GM12878 (cell line): Measurements from ENCODE around the gene HOXB6.

ENCODE experiments used
- BHLHE40 ChIP-seq, 2 experiments: fragments of 450-650 bp in 1 of 2; IDR thresholded peaks; 2 replicates each; pipeline ENCODE4 v1.6.1; 2011 to 2017; ENCODE audit warnings: low read depth in 2 of 2, borderline replicate concordance in 1 of 2, improper control_type of control experiment in 1 of 2, low read length in 1 of 2, mild to moderate bottlenecking in 1 of 2
- CBX5 ChIP-seq: sonication (generic); IDR thresholded peaks from 2 replicates; pipeline ENCODE4 v1.6.1; 2016; ENCODE audit warnings: low read depth, moderate library complexity, mild to moderate bottlenecking, inconsistent platforms
- FOXM1 ChIP-seq: IDR thresholded peaks from 2 replicates; pipeline ENCODE4 v1.6.1; 2012; ENCODE audit warnings: low read depth, mild to moderate bottlenecking, inconsistent platforms, low read length, moderate library complexity
- MYC ChIP-seq: IDR thresholded peaks from 2 replicates; pipeline ENCODE4 v1.6.1; 2011; ENCODE audit warnings: mild to moderate bottlenecking, low read length, moderate library complexity, inconsistent platforms; ENCODE audit not compliant: insufficient read depth, insufficient replicate concordance, insufficient read length, severe bottlenecking
- NR2F1 ChIP-seq: fragments of 450-650 bp; conservative IDR thresholded peaks from 2 replicates; pipeline ENCODE4 v1.6.1; 2017; ENCODE audit warnings: mild to moderate bottlenecking
- POLR2AphosphoS5 ChIP-seq: IDR thresholded peaks from 2 replicates; pipeline ENCODE4 v1.6.1; 2011; ENCODE audit warnings: mild to moderate bottlenecking, low read length, inconsistent platforms
- ZNF274 ChIP-seq: IDR thresholded peaks from one replicate; pipeline ENCODE4 v1.8.0; 2011; ENCODE audit not compliant: insufficient read length, insufficient read depth
- TF ChIP-seq, protein P1 (sequence below), 3 experiments: IDR thresholded peaks in 2 of 3; conservative IDR thresholded peaks in 1 of 3; 2 replicates each; pipeline ENCODE4 v1.5.1; 2011; ENCODE audit warnings: low read depth in 3 of 3, low read length in 3 of 3, mild to moderate bottlenecking in 3 of 3, control low read depth in 2 of 3, moderate library complexity in 2 of 3, inconsistent platforms in 1 of 3, mixed read lengths in 1 of 3; ENCODE audit not compliant: control insufficient read depth in 2 of 3, insufficient read depth in 1 of 3; ENCODE audit errors: extremely low read depth in 1 of 3

- TF ChIP-seq NR2F1 = no peak; the same call in 1 of the 2 replicates
- no peak for TF ChIP-seq FOXM1
- TF ChIP-seq POLR2AphosphoS5 = no peak; the same call in 1 of the 2 replicates
- no peak for TF ChIP-seq BHLHE40 (IDR thresholded peaks at IDR 0.05; ENCODE audit: borderline replicate concordance in 1 of 2, low read depth in 2 of 2, low read length in 1 of 2)
- TF ChIP-seq, protein P1, sequence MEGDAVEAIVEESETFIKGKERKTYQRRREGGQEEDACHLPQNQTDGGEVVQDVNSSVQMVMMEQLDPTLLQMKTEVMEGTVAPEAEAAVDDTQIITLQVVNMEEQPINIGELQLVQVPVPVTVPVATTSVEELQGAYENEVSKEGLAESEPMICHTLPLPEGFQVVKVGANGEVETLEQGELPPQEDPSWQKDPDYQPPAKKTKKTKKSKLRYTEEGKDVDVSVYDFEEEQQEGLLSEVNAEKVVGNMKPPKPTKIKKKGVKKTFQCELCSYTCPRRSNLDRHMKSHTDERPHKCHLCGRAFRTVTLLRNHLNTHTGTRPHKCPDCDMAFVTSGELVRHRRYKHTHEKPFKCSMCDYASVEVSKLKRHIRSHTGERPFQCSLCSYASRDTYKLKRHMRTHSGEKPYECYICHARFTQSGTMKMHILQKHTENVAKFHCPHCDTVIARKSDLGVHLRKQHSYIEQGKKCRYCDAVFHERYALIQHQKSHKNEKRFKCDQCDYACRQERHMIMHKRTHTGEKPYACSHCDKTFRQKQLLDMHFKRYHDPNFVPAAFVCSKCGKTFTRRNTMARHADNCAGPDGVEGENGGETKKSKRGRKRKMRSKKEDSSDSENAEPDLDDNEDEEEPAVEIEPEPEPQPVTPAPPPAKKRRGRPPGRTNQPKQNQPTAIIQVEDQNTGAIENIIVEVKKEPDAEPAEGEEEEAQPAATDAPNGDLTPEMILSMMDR (IDR thresholded peaks at IDR 0.05 in 2 of 3, conservative IDR thresholded peaks at IDR 0.05 in 1 of 3; ENCODE audit: control insufficient read depth in 2 of 3, extremely low read depth in 1 of 3, insufficient read depth in 1 of 3, low read depth in 3 of 3, low read length in 3 of 3) = no peak
- no peak for TF ChIP-seq MYC
- no peak for TF ChIP-seq CBX5
- no peak for TF ChIP-seq ZNF274
These were observed 26.7 kb downstream of the HOXB6 start, which contains the start of gene HOXB4 for GRCh38 chr17:48577946-48578615.
